IMR-90 (cell line): ENCODE measurements around the gene TRIM27. TPM values are rescaled to one million over a fixed set of nuclear protein-coding genes. Genes with fewer than 3 reads are reported as not detected.

ENCODE experiments used
- ATAC-seq: fragments of 200-7000 bp; cut with Tn5 transposase; 2 replicates; pipeline ENCODE4 v1.9.1; 2020; ENCODE audit warnings: low read depth, mild to moderate bottlenecking, moderate library complexity
- BruUV-seq: library from RNA; stranded (reverse); fragments of 400-500 nt; replicated peaks from 2 replicates; lab custom pipeline; 2021; lab: Mats Ljungman, UMichigan
- CTCF ChIA-PET: fragments of 300-600 bp; formaldehyde crosslinking; extraction: SDS; loops from one replicate; lab custom pipeline; 2021; ENCODE audit warnings: antibody characterized with exemption; lab: Yijun Ruan, JAX
- POLR2A ChIA-PET: fragments of 300-600 bp; sonication (Branson Sonifier 250); formaldehyde crosslinking; loops from one replicate; lab custom pipeline; 2022; ENCODE audit warnings: antibody characterized with exemption; ENCODE audit not compliant: unreplicated experiment; lab: Charles Lee
- DNase-seq: peaks from one replicate; pipeline ENCODE4 v3.0.0; 2013
- H2AFZ ChIP-seq: replicated peaks from 2 replicates; pipeline ENCODE3; 2013; ENCODE audit warnings: low read length, mild to moderate bottlenecking; ENCODE audit not compliant: poor library complexity
- H2AK5ac ChIP-seq: 2 replicates; pipeline ENCODE4 v1.6.1; 2013; ENCODE audit warnings: low read depth, low read length, inconsistent platforms
- H2AK9ac ChIP-seq: replicated peaks from 2 replicates; pipeline ENCODE3; 2013; ENCODE audit warnings: mild to moderate bottlenecking, low read depth, low read length, moderate library complexity; ENCODE audit not compliant: poor library complexity
- H2BK120ac ChIP-seq: 2 replicates; pipeline ENCODE4 v1.6.1; 2013; ENCODE audit warnings: low read depth, low read length, inconsistent platforms
- H2BK15ac ChIP-seq: 3 replicates; pipeline ENCODE4 v1.6.1; 2013; ENCODE audit warnings: low read depth, low read length, inconsistent platforms
- H2BK20ac ChIP-seq: 2 replicates; pipeline ENCODE4 v1.6.1; 2013; ENCODE audit warnings: low read depth, mild to moderate bottlenecking, inconsistent platforms, low read length, moderate library complexity
- H2BK5ac ChIP-seq: 2 replicates; pipeline ENCODE4 v1.6.1; 2013; ENCODE audit warnings: mild to moderate bottlenecking, low read depth, low read length, inconsistent platforms; ENCODE audit not compliant: poor library complexity, severe bottlenecking
- H3K14ac ChIP-seq: replicated peaks from 2 replicates; pipeline ENCODE4 v1.6.1; 2013; ENCODE audit warnings: low read depth, low read length, inconsistent platforms
- H3K18ac ChIP-seq: 2 replicates; pipeline ENCODE4 v1.6.1; 2013; ENCODE audit warnings: low read depth, low read length, control low read depth
- H3K23ac ChIP-seq: 2 replicates; pipeline ENCODE4 v1.6.1; 2013; ENCODE audit warnings: low read depth, low read length, inconsistent platforms
- H3K27ac ChIP-seq: 2 replicates; pipeline ENCODE4 v1.5.1; 2013; ENCODE audit warnings: mild to moderate bottlenecking, control low read depth, low read length; ENCODE audit not compliant: insufficient read depth
- H3K27me3 ChIP-seq: 2 replicates; pipeline ENCODE4 v1.6.1; 2013; ENCODE audit warnings: low read length; ENCODE audit not compliant: control insufficient read depth, insufficient read depth
- H3K36me3 ChIP-seq: 2 replicates; pipeline ENCODE4 v1.6.1; 2013; ENCODE audit warnings: low read length, mixed read lengths; ENCODE audit not compliant: control insufficient read depth, insufficient read depth
- H3K4ac ChIP-seq: 2 replicates; pipeline ENCODE4 v1.6.1; 2013; ENCODE audit warnings: low read depth, low read length, inconsistent platforms
- H3K4me1 ChIP-seq: 2 replicates; pipeline ENCODE4 v1.6.1; 2013; ENCODE audit warnings: low read length, mixed read lengths; ENCODE audit not compliant: control insufficient read depth, insufficient read depth
- H3K4me2 ChIP-seq: 2 replicates; pipeline ENCODE4 v1.6.1; 2013; ENCODE audit warnings: low read depth, mild to moderate bottlenecking, control low read depth, low read length, moderate library complexity
- H3K4me3 ChIP-seq: 2 replicates; pipeline ENCODE4 v1.5.1; 2013; ENCODE audit warnings: low read depth, mild to moderate bottlenecking, control low read depth, low read length, moderate library complexity; ENCODE audit not compliant: insufficient read depth
- H3K56ac ChIP-seq: 2 replicates; pipeline ENCODE4 v1.6.1; 2013; ENCODE audit warnings: low read length, inconsistent platforms; ENCODE audit not compliant: insufficient read depth; ENCODE audit errors: extremely low read depth
- H3K79me1 ChIP-seq, 2 experiments: 2 replicates each; pipeline ENCODE4 v1.6.1; 2013; ENCODE audit warnings: low read length in 2 of 2, inconsistent platforms in 1 of 2, low read depth in 1 of 2
- H3K9ac ChIP-seq: 2 replicates; pipeline ENCODE4 v1.6.1; 2013; ENCODE audit warnings: low read depth, low read length, control low read depth
- H3K9me1 ChIP-seq: 2 replicates; pipeline ENCODE4 v1.6.1; 2013; ENCODE audit warnings: low read length, inconsistent platforms; ENCODE audit not compliant: insufficient read depth
- H3K9me3 ChIP-seq: 2 replicates; pipeline ENCODE4 v1.6.1; 2013; ENCODE audit warnings: low read length; ENCODE audit not compliant: control insufficient read depth, insufficient read depth
- H4K20me1 ChIP-seq: 2 replicates; pipeline ENCODE4 v1.6.1; 2013; ENCODE audit warnings: low read length, inconsistent platforms; ENCODE audit not compliant: insufficient read depth
- H4K5ac ChIP-seq: 2 replicates; pipeline ENCODE4 v1.6.1; 2013; ENCODE audit warnings: mild to moderate bottlenecking, low read depth, low read length, control low read depth
- H4K8ac ChIP-seq, 2 experiments: 2 replicates each; pipeline ENCODE4 v1.6.1; 2013; ENCODE audit warnings: low read depth in 2 of 2, low read length in 2 of 2, control low read depth in 1 of 2, inconsistent platforms in 1 of 2
- H4K91ac ChIP-seq: 2 replicates; pipeline ENCODE4 v1.6.1; 2013; ENCODE audit warnings: low read depth, low read length, inconsistent platforms; ENCODE audit not compliant: insufficient read depth
- BHLHE40 ChIP-seq: fragments of 150-350 bp; IDR thresholded peaks from 2 replicates; pipeline ENCODE4 v1.6.1; 2016; ENCODE audit warnings: mild to moderate bottlenecking, low read depth, low read length
- CEBPB ChIP-seq: IDR thresholded peaks from 2 replicates; pipeline ENCODE4 v1.6.1; 2012; ENCODE audit warnings: low read depth, low read length, improper control_type of control experiment
- ELK1 ChIP-seq: fragments of 150-350 bp; IDR thresholded peaks from 2 replicates; pipeline ENCODE4 v1.6.1; 2016; ENCODE audit warnings: low read depth, mild to moderate bottlenecking, low read length, moderate library complexity, borderline replicate concordance
- FOS ChIP-seq: fragments of 150-350 bp; IDR thresholded peaks from 2 replicates; pipeline ENCODE4 v1.6.1; 2016; ENCODE audit warnings: low read depth, low read length
- MAZ ChIP-seq: IDR thresholded peaks from 2 replicates; pipeline ENCODE4 v1.6.1; 2012; ENCODE audit warnings: low read depth, mild to moderate bottlenecking, low read length, improper control_type of control experiment, moderate library complexity, borderline replicate concordance
- MXI1 ChIP-seq: IDR thresholded peaks from 2 replicates; pipeline ENCODE4 v1.6.1; 2012; ENCODE audit warnings: low read depth, mild to moderate bottlenecking, low read length, moderate library complexity, borderline replicate concordance
- RAD21 ChIP-seq: IDR thresholded peaks from 2 replicates; pipeline ENCODE4 v1.6.1; 2012; ENCODE audit warnings: low read length, improper control_type of control experiment
- RCOR1 ChIP-seq: IDR thresholded peaks from 2 replicates; pipeline ENCODE4 v1.6.1; 2012; ENCODE audit warnings: mild to moderate bottlenecking, low read length, improper control_type of control experiment; ENCODE audit not compliant: insufficient replicate concordance
- WGBS, 2 experiments: methylation state at CpG; one replicate each; pipeline versions ENCODE4 v1.1.5 to v1.1.7; 2013; ENCODE audit warnings: missing lambda C conversion rate in 2 of 2; ENCODE audit not compliant: insufficient read length in 1 of 2; ENCODE audit errors: extremely low coverage in 2 of 2; 5-methylcytosine and 5-hydroxymethylcytosine counted together
- dilution Hi-C: fragments of 300-500 bp; cut with HindIII; formaldehyde crosslinking; loops from one replicate; pipeline ENCODE4 v1.14.3; 2018; ENCODE audit warnings: low sequenced_read_pairs; ENCODE audit not compliant: unreplicated experiment
- in situ Hi-C: fragments of 300-500 bp; cut with MboI; formaldehyde crosslinking; loops from 3 replicates; pipeline ENCODE4 v1.14.3; 2019; ENCODE audit warnings: low sequenced_read_pairs, inconsistent platforms, mixed read lengths
- intact Hi-C: fragments of 100-400 bp; cut with micrococcal nuclease; formaldehyde crosslinking; loops from 2 replicates; pipeline ENCODE4 v1.10.0; 2022
- polyA plus RNA-seq, 3 experiments: library from polyadenylated mRNA; depleted of rRNA; stranded (reverse); fragments of >200 nt; gene quantifications; 2 replicates each; pipeline ENCODE4 v1.2.3, GENCODE V29; 2012; ENCODE audit warnings: low replicate concordance in 1 of 3
- total RNA-seq: library from RNA; depleted of rRNA; stranded (reverse); fragments of >200 nt; gene quantifications from 2 replicates; pipeline ENCODE4 v1.2.3, GENCODE V29; 2012

Gene TRIM27
- total and polyA plus RNA-seq, 2 of the 4 experiments (the other 2 are of a cell fraction) = 44.4 to 48.0 TPM

DNA sequence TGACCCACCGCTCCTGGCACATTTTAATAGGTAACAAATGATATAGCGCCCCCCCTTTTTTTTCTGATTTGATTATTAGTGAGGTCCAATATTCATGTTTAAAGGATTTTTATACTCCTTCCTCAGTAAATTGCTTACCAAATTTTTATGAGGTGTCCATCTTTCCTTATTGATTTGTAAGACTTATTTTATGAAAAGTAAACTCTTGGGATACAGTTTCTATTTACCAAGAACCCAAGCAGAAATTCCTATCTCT is 25.1 kb downstream of the TRIM27 start:
- Histone ChIP-seq H2BK5ac (no peak overlapping the region), H3K27me3 (no peaks in the 10 kb centered on the region), H4K8ac (no peak overlapping the region), H3K4ac (no peak overlapping the region), H3K9me1 (no peaks in the 10 kb centered on the region), H3K36me3 (peaks cover 19% of the 10 kb centered on the region), H2BK120ac (no peak overlapping the region), H2AK9ac (no peak overlapping the region), H3K9me3 (no peaks in the 10 kb centered on the region), H4K20me1 (no peaks in the 10 kb centered on the region), H3K27ac (no peak overlapping the region), H2AFZ (no peak overlapping the region), H2BK20ac (no peak overlapping the region), H3K79me1 (peaks cover 3 to 8% of the 10 kb centered on the region in 2 experiments; a peak in 2 of 4 replicates), H3K56ac (no peak overlapping the region), H3K23ac (no peak overlapping the region), H3K4me1 (no peaks in the 10 kb centered on the region), H3K4me3 (no peak overlapping the region), H2AK5ac (no peak overlapping the region), H4K91ac (no peak overlapping the region), H3K9ac (no peak overlapping the region), H3K14ac (no peak overlapping the region), H2BK15ac (no peak overlapping the region), H3K18ac (no peak overlapping the region), H3K4me2 (no peak overlapping the region), H4K5ac (no peak overlapping the region)
- intact Hi-C loops = no loop called here
- DNase-seq (no peak), ATAC-seq (no peak)
- dilution Hi-C loops = no loop called here
- WGBS, 2 experiments = no CpG with 5 or more reads among the region's 2 CpGs
- POLR2A ChIA-PET = no interaction called here
- in situ Hi-C loops = no loop called here
- CTCF ChIA-PET = no interaction called here
- TF ChIP-seq ELK1 (no peak), FOS (no peak), RCOR1 (no peak), MAZ (no peak), MXI1 (no peak), CEBPB (no peak), RAD21 (no peak), BHLHE40 (no peak)
- BruUV-seq = no TSS peak
